ENCODE results near the gene ADORA2A.

ADORA2A gene

DNA sequence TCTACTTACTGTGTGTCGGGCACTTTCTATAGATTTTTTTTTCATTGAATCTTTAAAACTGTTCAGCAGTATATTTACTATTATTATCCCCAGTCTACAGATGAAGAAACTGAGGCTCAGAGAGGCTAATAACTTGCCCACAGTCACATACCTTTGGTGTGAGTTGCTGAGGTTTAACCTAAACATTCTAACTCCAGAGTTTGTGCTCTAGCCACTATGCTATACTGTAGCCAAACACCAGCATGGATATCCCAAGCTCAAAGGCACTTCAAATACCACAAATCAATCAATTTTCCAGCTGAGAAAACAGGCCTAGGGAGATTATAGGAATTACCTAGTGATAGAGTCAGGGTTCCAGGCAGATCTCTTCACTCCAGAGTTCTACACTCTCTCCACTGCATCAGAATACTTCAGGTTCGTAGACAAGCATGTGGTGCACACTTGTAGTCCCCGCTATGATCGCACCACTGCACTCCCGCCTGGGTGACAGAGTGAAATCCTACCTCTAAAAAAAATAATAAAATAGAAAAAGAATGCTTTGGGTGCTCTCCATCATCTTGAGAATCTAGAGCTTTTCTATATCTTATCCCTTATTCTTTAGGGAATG, 47.4 kb downstream of the ADORA2A start:
- TF ChIP-seq TAF1 (IDR thresholded peaks at IDR 0.05; ENCODE audit: borderline replicate concordance, insufficient read depth, low read length) (no peak), POLR2AphosphoS5 (IDR thresholded peaks at IDR 0.05; ENCODE audit: low read depth, low read length) (no peak), FOXP2 (optimal IDR thresholded peaks at IDR 0.05; ENCODE audit: borderline replicate concordance, extremely low read depth, extremely low read length, insufficient read depth) (no peak), SIN3A (IDR thresholded peaks at IDR 0.05; ENCODE audit: borderline replicate concordance, insufficient read depth, low read length) (no peak)
- TF ChIP-seq, protein P1, sequence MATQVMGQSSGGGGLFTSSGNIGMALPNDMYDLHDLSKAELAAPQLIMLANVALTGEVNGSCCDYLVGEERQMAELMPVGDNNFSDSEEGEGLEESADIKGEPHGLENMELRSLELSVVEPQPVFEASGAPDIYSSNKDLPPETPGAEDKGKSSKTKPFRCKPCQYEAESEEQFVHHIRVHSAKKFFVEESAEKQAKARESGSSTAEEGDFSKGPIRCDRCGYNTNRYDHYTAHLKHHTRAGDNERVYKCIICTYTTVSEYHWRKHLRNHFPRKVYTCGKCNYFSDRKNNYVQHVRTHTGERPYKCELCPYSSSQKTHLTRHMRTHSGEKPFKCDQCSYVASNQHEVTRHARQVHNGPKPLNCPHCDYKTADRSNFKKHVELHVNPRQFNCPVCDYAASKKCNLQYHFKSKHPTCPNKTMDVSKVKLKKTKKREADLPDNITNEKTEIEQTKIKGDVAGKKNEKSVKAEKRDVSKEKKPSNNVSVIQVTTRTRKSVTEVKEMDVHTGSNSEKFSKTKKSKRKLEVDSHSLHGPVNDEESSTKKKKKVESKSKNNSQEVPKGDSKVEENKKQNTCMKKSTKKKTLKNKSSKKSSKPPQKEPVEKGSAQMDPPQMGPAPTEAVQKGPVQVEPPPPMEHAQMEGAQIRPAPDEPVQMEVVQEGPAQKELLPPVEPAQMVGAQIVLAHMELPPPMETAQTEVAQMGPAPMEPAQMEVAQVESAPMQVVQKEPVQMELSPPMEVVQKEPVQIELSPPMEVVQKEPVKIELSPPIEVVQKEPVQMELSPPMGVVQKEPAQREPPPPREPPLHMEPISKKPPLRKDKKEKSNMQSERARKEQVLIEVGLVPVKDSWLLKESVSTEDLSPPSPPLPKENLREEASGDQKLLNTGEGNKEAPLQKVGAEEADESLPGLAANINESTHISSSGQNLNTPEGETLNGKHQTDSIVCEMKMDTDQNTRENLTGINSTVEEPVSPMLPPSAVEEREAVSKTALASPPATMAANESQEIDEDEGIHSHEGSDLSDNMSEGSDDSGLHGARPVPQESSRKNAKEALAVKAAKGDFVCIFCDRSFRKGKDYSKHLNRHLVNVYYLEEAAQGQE (IDR thresholded peaks at IDR 0.05; ENCODE audit: insufficient read depth in 1 of 2, low read depth in 2 of 2, low read length in 2 of 2), result no peak

DNA sequence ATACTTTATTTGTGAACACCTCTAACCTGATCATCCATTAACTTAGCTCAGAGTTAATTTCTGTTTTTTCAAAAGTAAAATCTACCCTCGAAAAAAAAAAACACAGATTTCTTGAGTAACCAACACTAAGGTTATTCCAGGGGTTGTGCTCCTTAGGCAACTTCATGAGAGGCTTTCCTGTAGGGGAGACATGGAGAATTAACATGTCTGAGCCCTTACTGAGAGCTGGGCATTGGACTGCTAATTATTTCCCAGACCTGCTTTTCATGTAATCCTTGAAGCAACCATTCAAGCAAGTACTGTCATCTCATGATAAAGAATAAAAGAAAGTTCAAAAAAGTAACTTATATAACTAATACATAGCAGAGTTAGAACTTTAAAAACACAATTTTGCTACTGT, 54.2 kb downstream of the ADORA2A start:
- TF ChIP-seq SIN3A (IDR thresholded peaks at IDR 0.05; ENCODE audit: borderline replicate concordance, insufficient read depth, low read length) (no peak), FOXP2 (optimal IDR thresholded peaks at IDR 0.05; ENCODE audit: borderline replicate concordance, extremely low read depth, extremely low read length, insufficient read depth) (no peak), POLR2AphosphoS5 (IDR thresholded peaks at IDR 0.05; ENCODE audit: low read depth, low read length) (no peak), TAF1 (IDR thresholded peaks at IDR 0.05; ENCODE audit: borderline replicate concordance, insufficient read depth, low read length) (no peak)
- TF ChIP-seq, protein P1 (IDR thresholded peaks at IDR 0.05; ENCODE audit: insufficient read depth in 1 of 2, low read depth in 2 of 2, low read length in 2 of 2), result no peak

DNA sequence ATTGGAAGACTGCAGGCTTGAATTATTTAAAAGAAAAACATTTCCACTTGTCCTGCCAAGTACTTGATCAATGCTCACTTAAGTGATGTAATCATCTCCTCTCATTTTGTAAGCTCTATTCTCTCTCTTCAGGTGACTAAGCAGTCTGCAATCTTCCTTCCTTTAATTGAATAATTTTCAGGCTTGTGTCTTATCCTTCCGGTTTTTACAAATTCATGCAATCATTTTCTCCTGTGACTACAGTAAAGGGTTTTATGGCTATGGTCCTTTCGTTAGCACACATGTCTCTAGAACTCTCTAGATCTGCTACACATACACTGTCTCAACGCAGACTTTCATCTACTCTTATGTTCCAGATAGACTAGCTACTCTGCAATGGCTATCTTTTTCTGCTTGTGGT, 55.2 kb downstream of the ADORA2A start:
- TF ChIP-seq TAF1 (IDR thresholded peaks at IDR 0.05; ENCODE audit: borderline replicate concordance, insufficient read depth, low read length) (no peak), SIN3A (IDR thresholded peaks at IDR 0.05; ENCODE audit: borderline replicate concordance, insufficient read depth, low read length) (no peak), POLR2AphosphoS5 (IDR thresholded peaks at IDR 0.05; ENCODE audit: low read depth, low read length) (no peak), FOXP2 (optimal IDR thresholded peaks at IDR 0.05; ENCODE audit: borderline replicate concordance, extremely low read depth, extremely low read length, insufficient read depth) (no peak)
- TF ChIP-seq, protein P1 (IDR thresholded peaks at IDR 0.05; ENCODE audit: insufficient read depth in 1 of 2, low read depth in 2 of 2, low read length in 2 of 2), result no peak

DNA sequence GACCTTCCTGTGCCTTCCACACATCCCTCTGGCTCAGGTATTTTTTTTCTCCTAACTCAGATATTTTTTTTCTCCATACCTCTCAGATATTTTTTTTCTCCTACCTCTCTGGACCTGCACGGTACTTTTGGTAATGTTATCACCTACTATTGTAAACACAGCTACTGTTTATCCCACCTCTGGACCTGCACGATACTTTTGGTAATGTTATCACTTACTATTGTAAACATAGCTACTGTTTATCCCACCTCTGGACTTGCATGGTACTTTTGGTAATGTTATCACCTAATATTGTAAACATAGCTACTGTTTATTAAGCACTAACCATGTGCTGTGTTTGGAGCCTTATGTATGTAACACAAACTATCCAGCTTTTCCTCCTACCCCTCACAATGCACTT, 55.6 kb downstream of the ADORA2A start:
- TF ChIP-seq POLR2AphosphoS5 (IDR thresholded peaks at IDR 0.05; ENCODE audit: low read depth, low read length) (no peak), SIN3A (IDR thresholded peaks at IDR 0.05; ENCODE audit: borderline replicate concordance, insufficient read depth, low read length) (no peak), TAF1 (IDR thresholded peaks at IDR 0.05; ENCODE audit: borderline replicate concordance, insufficient read depth, low read length) (no peak), FOXP2 (optimal IDR thresholded peaks at IDR 0.05; ENCODE audit: borderline replicate concordance, extremely low read depth, extremely low read length, insufficient read depth) (no peak)
- TF ChIP-seq, protein P1 (IDR thresholded peaks at IDR 0.05; ENCODE audit: insufficient read depth in 1 of 2, low read depth in 2 of 2, low read length in 2 of 2), result no peak

All from PFSK-1 (cell line).